ENCODE measurements around the gene ATP10B. TPM values are rescaled to one million over a fixed set of nuclear protein-coding genes. Genes with fewer than 3 reads are reported as not detected.

ATP10B gene
- total and polyA plus RNA-seq, 2 of the 13 experiments (the other 11 are each of a cell fraction or from before 2014, with no cell fraction given): not detected

DNA sequence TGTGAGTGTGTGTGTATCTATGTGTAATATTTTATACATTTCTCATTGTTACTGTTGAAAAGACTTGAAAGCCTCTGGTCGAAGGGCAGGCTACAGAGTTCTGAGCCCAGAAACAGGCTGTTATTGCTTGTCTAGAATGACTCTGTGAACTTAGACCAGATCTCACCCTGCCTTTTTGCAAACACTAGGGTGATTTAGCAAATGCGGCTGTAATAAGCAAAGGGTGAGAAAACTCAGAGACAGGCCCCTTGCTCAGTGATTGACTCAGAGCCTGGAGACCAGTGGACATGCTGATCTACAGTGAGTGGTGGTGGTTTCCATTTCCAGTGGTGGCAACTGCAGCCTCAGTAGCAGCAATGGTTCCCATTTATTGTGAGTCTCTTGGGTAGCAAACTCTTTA lies 183.7 kb downstream of the ATP10B start (continued):
- TF ChIP-seq, protein P1, sequence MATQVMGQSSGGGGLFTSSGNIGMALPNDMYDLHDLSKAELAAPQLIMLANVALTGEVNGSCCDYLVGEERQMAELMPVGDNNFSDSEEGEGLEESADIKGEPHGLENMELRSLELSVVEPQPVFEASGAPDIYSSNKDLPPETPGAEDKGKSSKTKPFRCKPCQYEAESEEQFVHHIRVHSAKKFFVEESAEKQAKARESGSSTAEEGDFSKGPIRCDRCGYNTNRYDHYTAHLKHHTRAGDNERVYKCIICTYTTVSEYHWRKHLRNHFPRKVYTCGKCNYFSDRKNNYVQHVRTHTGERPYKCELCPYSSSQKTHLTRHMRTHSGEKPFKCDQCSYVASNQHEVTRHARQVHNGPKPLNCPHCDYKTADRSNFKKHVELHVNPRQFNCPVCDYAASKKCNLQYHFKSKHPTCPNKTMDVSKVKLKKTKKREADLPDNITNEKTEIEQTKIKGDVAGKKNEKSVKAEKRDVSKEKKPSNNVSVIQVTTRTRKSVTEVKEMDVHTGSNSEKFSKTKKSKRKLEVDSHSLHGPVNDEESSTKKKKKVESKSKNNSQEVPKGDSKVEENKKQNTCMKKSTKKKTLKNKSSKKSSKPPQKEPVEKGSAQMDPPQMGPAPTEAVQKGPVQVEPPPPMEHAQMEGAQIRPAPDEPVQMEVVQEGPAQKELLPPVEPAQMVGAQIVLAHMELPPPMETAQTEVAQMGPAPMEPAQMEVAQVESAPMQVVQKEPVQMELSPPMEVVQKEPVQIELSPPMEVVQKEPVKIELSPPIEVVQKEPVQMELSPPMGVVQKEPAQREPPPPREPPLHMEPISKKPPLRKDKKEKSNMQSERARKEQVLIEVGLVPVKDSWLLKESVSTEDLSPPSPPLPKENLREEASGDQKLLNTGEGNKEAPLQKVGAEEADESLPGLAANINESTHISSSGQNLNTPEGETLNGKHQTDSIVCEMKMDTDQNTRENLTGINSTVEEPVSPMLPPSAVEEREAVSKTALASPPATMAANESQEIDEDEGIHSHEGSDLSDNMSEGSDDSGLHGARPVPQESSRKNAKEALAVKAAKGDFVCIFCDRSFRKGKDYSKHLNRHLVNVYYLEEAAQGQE (IDR thresholded peaks at IDR 0.05; ENCODE audit: borderline replicate concordance in 1 of 2, low read depth in 1 of 2, low read length in 2 of 2): no peak
- TF ChIP-seq ARHGAP35 (CRISPR knock-in tag; IDR thresholded peaks at IDR 0.05; ENCODE audit: borderline replicate concordance) (no peak), ZFP36 (IDR thresholded peaks at IDR 0.05; ENCODE audit: borderline replicate concordance, low read depth, low read length, partially characterized antibody) (no peak)

DNA sequence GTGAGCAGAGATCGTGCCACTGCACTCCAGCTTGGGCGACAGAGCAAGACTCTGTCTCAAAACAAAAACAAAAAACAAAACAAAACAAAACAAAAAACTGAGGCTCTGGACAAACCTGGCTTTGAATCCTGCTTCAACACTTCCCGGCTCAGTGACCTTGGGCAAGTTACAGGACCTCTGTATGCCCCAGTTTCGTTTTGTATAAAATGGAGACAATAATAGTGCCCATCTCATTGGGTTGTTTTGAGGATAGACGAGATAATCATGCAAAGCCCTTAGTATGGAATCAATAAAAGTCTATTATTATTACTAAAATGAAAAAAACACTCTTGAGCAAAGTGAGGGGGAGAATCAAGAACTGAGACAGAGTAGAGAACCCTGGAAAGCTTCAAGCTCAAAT lies 184.9 kb downstream of the ATP10B start:
- no peak for ATAC-seq
- no TSS peak for BruUV-seq (replicated peaks)
- in situ Hi-C loops (cut with HindIII; ENCODE audit: extremely low pct_ligation_motif_present, low pct_unique_long_range_greater_than_20kb) (no loop called here), intact Hi-C loops (cut with micrococcal nuclease; ENCODE audit: unreplicated experiment) (no loop called here)
- Histone ChIP-seq H3K79me2 (ENCODE audit: insufficient read depth, low read length) (no peaks in the 10 kb centered on the region), H3K27me3 (ENCODE audit: control insufficient read depth in 1 of 2, insufficient read depth in 2 of 2, low read length in 2 of 2) (no peaks in the 10 kb centered on the region; a peak in 1 of 5 replicates), H3K27ac (ENCODE audit: extremely low read length, insufficient read depth, low read length) (no peak overlapping the region), H4K20me1 (ENCODE audit: insufficient read depth, low read length) (no peaks in the 10 kb centered on the region), H2AFZ (ENCODE audit: low read length) (no peak overlapping the region), H3K36me3 (replicated peaks in 1 of 2; ENCODE audit: control insufficient read depth in 1 of 2, insufficient read depth in 2 of 2, low read length in 2 of 2) (no peaks in the 10 kb centered on the region), H3K4me1 (ENCODE audit: insufficient read depth, low read length) (no peaks in the 10 kb centered on the region), H3K4me3 (replicated peaks in 1 of 3; ENCODE audit: insufficient read depth in 1 of 3, low read depth in 2 of 3, low read length in 3 of 3) (no peak overlapping the region), H3K9ac (ENCODE audit: insufficient read depth, low read depth, low read length) (no peak overlapping the region), H3K9me3 (ENCODE audit: low read length) (no peaks in the 10 kb centered on the region), H3K4me2 (ENCODE audit: low read depth, low read length) (no peak overlapping the region)
- no peak for FAIRE-seq
- DNase-seq (ENCODE audit: low spot score): no peak
- CTCF ChIA-PET (ENCODE audit: low intra/inter-chr PET ratio, low total read pairs): no interaction called here
- POLR2A ChIA-PET: no interaction called here
- 3% methylated on average over 5 of the region's 5 CpGs for WGBS (ENCODE audit: low lambda C conversion rate)
- no peak for TF ChIP-seq CENPX (CRISPR knock-in tag; IDR thresholded peaks at IDR 0.05)
- TF ChIP-seq GATAD1 (CRISPR knock-in tag; IDR thresholded peaks at IDR 0.05): no peak
- no peak for TF ChIP-seq ZNF225 (CRISPR knock-in tag; IDR thresholded peaks at IDR 0.05)
- TF ChIP-seq, protein P2, sequence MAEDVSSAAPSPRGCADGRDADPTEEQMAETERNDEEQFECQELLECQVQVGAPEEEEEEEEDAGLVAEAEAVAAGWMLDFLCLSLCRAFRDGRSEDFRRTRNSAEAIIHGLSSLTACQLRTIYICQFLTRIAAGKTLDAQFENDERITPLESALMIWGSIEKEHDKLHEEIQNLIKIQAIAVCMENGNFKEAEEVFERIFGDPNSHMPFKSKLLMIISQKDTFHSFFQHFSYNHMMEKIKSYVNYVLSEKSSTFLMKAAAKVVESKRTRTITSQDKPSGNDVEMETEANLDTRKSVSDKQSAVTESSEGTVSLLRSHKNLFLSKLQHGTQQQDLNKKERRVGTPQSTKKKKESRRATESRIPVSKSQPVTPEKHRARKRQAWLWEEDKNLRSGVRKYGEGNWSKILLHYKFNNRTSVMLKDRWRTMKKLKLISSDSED (CRISPR knock-in tag; IDR thresholded peaks at IDR 0.05): no peak
- no peak for TF ChIP-seq SIX4 (CRISPR knock-in tag; IDR thresholded peaks at IDR 0.05)
- no peak for TF ChIP-seq ZNF318 (CRISPR knock-in tag; IDR thresholded peaks at IDR 0.05)
- no peak for TF ChIP-seq SMYD3 (CRISPR knock-in tag; IDR thresholded peaks at IDR 0.05)
